ENCODE results near the gene HELZ. TPM values are rescaled to one million over a fixed set of nuclear protein-coding genes. Genes with fewer than 3 reads are reported as not detected.
"Not testable (repeated sequence)": the region's sequence is repeated elsewhere in the genome, so short reads cannot be mapped to it uniquely, and the experiment has no call there.

HELZ gene
- total RNA-seq, 1 donor from 2014 or later: 44.9 TPM

- no peak overlapping the region for H3K4me2 ChIP-seq
- no peaks in the 10 kb centered on the region for H3K4me1 ChIP-seq
- no peak for TF ChIP-seq EZH2 (IDR thresholded peaks at IDR 0.05)
- no peak for TF ChIP-seq CTCF (IDR thresholded peaks at IDR 0.05)
- no peak for TF ChIP-seq EZH2phosphoT487 (IDR thresholded peaks at IDR 0.05)
- H3K4me1 Mint-ChIP-seq: peaks cover 6% of the 10 kb centered on the region
- H3K4me3 ChIP-seq: no peak overlapping the region
- H3K27me3 ChIP-seq: no peaks in the 10 kb centered on the region
- no peaks in the 10 kb centered on the region for H3K36me3 Mint-ChIP-seq
- no peaks in the 10 kb centered on the region for H3K79me2 ChIP-seq (ENCODE audit: low read depth)
- H3K27ac Mint-ChIP-seq: no peak overlapping the region
- H3K27me3 Mint-ChIP-seq (ENCODE audit: insufficient read depth, low read depth): peaks cover 4% of the 10 kb centered on the region
- no peaks in the 10 kb centered on the region for H3K9me3 Mint-ChIP-seq
- H2AFZ ChIP-seq (replicated peaks): no peak overlapping the region
- H4K20me1 ChIP-seq (ENCODE audit: low read depth): no peaks in the 10 kb centered on the region
- no peaks in the 10 kb centered on the region for H3F3A ChIP-seq (ENCODE audit: low read depth)
- no peaks in the 10 kb centered on the region for H3K36me3 ChIP-seq
- DNase-seq (ENCODE audit: low spot score): no peak
- no peak overlapping the region for H3K4me3 Mint-ChIP-seq
- no peak overlapping the region for H3K27ac ChIP-seq
- no peaks in the 10 kb centered on the region for H3K9me3 ChIP-seq (ENCODE audit: low read depth)
- no peak overlapping the region for H3K9ac ChIP-seq
Observed at GRCh38 chr17:67290244-67290643, 45.2 kb upstream of the HELZ start.

DNA sequence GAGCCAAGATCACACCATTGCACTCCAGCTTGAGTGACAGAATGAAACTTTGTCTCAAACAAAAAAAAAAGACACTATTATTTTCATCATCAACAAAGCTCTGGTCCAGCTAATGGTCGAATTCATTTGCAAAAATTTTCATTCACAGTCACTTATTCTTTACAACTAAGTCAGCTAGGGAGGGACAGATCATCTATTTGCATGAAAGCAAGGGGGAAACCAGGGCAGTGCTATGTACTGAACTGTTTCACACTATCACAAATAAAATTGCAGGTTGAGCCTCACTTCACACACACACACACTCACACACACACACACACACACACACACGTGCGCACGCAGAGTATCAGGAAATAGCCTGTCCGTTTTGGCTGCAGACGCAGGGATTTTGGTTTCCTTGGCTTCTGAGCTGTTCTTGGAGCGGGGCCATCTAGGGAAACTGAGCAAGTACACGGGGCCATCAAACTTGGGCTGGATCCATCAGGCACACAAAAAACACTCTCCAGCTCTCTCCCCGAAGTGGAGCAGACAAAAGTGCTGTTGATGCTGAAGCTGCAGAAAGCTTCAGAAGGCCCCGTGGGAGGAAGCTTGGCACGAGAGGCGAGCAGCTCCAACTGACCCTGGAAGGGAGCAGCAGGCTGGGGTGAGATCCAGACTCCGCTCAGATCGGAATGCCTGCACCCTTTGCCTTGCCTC lies 44.3 kb upstream of the HELZ start:
- Histone ChIP-seq H3K4me1 (no peaks in the 10 kb centered on the region), H3K27ac (no peak overlapping the region), H3K4me2 (no peak overlapping the region), H2AFZ (replicated peaks) (peak overlapping the region; percentile 46), H3F3A (ENCODE audit: low read depth) (no peaks in the 10 kb centered on the region), H3K4me3 (no peak overlapping the region), H3K9ac (no peak overlapping the region), H3K36me3 (no peaks in the 10 kb centered on the region), H3K9me3 (ENCODE audit: low read depth) (no peaks in the 10 kb centered on the region), H4K20me1 (ENCODE audit: low read depth) (no peaks in the 10 kb centered on the region), H3K27me3 (no peaks in the 10 kb centered on the region), H3K79me2 (ENCODE audit: low read depth) (no peaks in the 10 kb centered on the region)
- H3K4me3 Mint-ChIP-seq: no peak overlapping the region
- peak overlapping the region; percentile 15 for H3K27ac Mint-ChIP-seq
- TF ChIP-seq EZH2 (IDR thresholded peaks at IDR 0.05): no peak
- no peaks in the 10 kb centered on the region for H3K36me3 Mint-ChIP-seq
- peaks cover 4% of the 10 kb centered on the region for H3K27me3 Mint-ChIP-seq (ENCODE audit: insufficient read depth, low read depth)
- H3K4me1 Mint-ChIP-seq: peaks cover 6% of the 10 kb centered on the region
- DNase-seq (ENCODE audit: low spot score): no peak
- no peaks in the 10 kb centered on the region for H3K9me3 Mint-ChIP-seq

GRCh38 chr17:67286826-67287225 lies 41.8 kb upstream of the HELZ start:
- H3K4me1 Mint-ChIP-seq; H3F3A ChIP-seq (ENCODE audit: low read depth); H3K79me2 ChIP-seq (ENCODE audit: low read depth); H2AFZ ChIP-seq (replicated peaks); H3K9ac ChIP-seq; H4K20me1 ChIP-seq (ENCODE audit: low read depth); H3K27ac Mint-ChIP-seq; H3K27ac ChIP-seq; H3K4me2 ChIP-seq; H3K36me3 ChIP-seq; H3K4me1 ChIP-seq; H3K36me3 Mint-ChIP-seq; DNase-seq (ENCODE audit: low spot score); H3K27me3 Mint-ChIP-seq (ENCODE audit: insufficient read depth, low read depth); H3K9me3 Mint-ChIP-seq; H3K4me3 ChIP-seq; H3K4me3 Mint-ChIP-seq; H3K9me3 ChIP-seq (ENCODE audit: low read depth); H3K27me3 ChIP-seq: not testable (repeated sequence)

DNA sequence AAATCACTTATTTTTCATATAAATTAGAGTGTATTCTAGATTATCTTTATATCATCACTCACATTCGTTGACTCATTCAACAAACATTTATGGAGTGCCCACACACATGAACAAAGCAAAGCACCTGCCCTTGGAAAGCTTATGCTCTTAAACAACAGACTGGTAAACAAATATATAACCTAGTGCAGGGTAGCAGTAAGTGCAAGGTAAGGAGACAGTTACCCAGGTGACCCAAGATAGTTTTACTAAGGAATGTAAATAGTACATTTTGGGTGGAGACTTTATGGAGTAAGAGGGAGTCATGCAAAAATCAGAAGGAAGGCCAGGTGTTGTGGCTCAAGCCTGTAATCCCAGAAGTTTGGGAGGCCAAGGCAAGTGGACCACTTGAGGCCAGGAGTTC lies 40.4 kb upstream of the HELZ start:
- H3K36me3 Mint-ChIP-seq: no peaks in the 10 kb centered on the region
- peaks cover 4% of the 10 kb centered on the region for H3K27me3 Mint-ChIP-seq (ENCODE audit: insufficient read depth, low read depth)
- TF ChIP-seq CTCF (IDR thresholded peaks at IDR 0.05) (no peak), EZH2phosphoT487 (IDR thresholded peaks at IDR 0.05) (no peak), EZH2 (IDR thresholded peaks at IDR 0.05) (no peak)
- Histone ChIP-seq H3K4me1 (no peaks in the 10 kb centered on the region), H3F3A (ENCODE audit: low read depth) (no peaks in the 10 kb centered on the region), H3K36me3 (no peaks in the 10 kb centered on the region), H3K9me3 (ENCODE audit: low read depth) (no peaks in the 10 kb centered on the region), H4K20me1 (ENCODE audit: low read depth) (no peaks in the 10 kb centered on the region), H3K79me2 (ENCODE audit: low read depth) (no peaks in the 10 kb centered on the region), H3K9ac (no peak overlapping the region), H3K27me3 (no peaks in the 10 kb centered on the region), H3K27ac (no peak overlapping the region), H2AFZ (replicated peaks) (no peak overlapping the region), H3K4me2 (no peak overlapping the region), H3K4me3 (no peak overlapping the region)
- H3K9me3 Mint-ChIP-seq: no peaks in the 10 kb centered on the region
- no peaks in the 10 kb centered on the region for H3K4me1 Mint-ChIP-seq
- no peak overlapping the region for H3K27ac Mint-ChIP-seq
- no peak overlapping the region for H3K4me3 Mint-ChIP-seq
- no peak for DNase-seq (ENCODE audit: low spot score)
